Keratinocyte (primary cell): ENCODE results near the gene CRYBB2. TPM values are rescaled to one million over a fixed set of nuclear protein-coding genes. Genes with fewer than 3 reads are reported as not detected.
"Not testable (repeated sequence)": the region's sequence is repeated elsewhere in the genome, so short reads cannot be mapped to it uniquely, and the experiment has no call there.

Experiments
- DNase-seq: peaks from one replicate; pipeline ENCODE4 v3.0.0-alpha.2; 2011; ENCODE audit warnings: low read depth, missing footprints, low spot score
- FAIRE-seq: peaks from 2 replicates; lab custom pipeline; 2011; peaks lifted over from hg19 to GRCh38; lab: Jason Lieb, UNC
- H2AFZ ChIP-seq: 2 replicates; pipeline ENCODE4 v1.6.0; 2012; ENCODE audit warnings: low read length, control low read depth, inconsistent platforms; ENCODE audit not compliant: control insufficient read depth
- H3K27ac ChIP-seq: 2 replicates; pipeline ENCODE4 v1.5.1; 2011; ENCODE audit warnings: low read length; ENCODE audit not compliant: control insufficient read depth, insufficient read depth
- H3K27me3 ChIP-seq: 3 replicates; pipeline ENCODE4 v1.6.0; 2011; ENCODE audit warnings: low read length; ENCODE audit not compliant: control insufficient read depth, insufficient read depth; ENCODE audit errors: extremely low read depth
- H3K36me3 ChIP-seq, 2 experiments: 2 replicates in 1 of 2; 3 replicates in 1 of 2; pipeline ENCODE4 v1.5.1; 2011; ENCODE audit warnings: low read length in 2 of 2, mild to moderate bottlenecking in 1 of 2; ENCODE audit not compliant: control insufficient read depth in 2 of 2, insufficient read depth in 2 of 2; ENCODE audit errors: extremely low read depth in 1 of 2
- H3K4me1 ChIP-seq: 3 replicates; pipeline ENCODE4 v1.5.1; 2011; ENCODE audit warnings: low read length; ENCODE audit not compliant: control insufficient read depth, insufficient read depth; ENCODE audit errors: extremely low read depth
- H3K4me2 ChIP-seq: 3 replicates; pipeline ENCODE4 v1.6.0; 2011; ENCODE audit warnings: low read depth, low read length; ENCODE audit not compliant: control insufficient read depth, insufficient read depth; ENCODE audit errors: extremely low read depth
- H3K4me3 ChIP-seq, 3 experiments: fragments of 200-600 bp in 1 of 3; sonication (generic) in 1 of 3; 2 replicates in 2 of 3; 3 replicates in 1 of 3; pipeline ENCODE4 v1.5.1; 2011 to 2016; ENCODE audit warnings: low read length in 3 of 3, mild to moderate bottlenecking in 3 of 3, control low read depth in 2 of 3, inconsistent platforms in 1 of 3, low read depth in 1 of 3, mixed read lengths in 1 of 3, mixed run types in 1 of 3, moderate library complexity in 1 of 3; ENCODE audit not compliant: control insufficient read depth in 2 of 3, insufficient read depth in 2 of 3; ENCODE audit errors: extremely low read depth in 1 of 3
- H3K79me2 ChIP-seq: 2 replicates; pipeline ENCODE4 v1.6.0; 2012; ENCODE audit warnings: low read length; ENCODE audit not compliant: control insufficient read depth, insufficient read depth
- H3K9ac ChIP-seq: 3 replicates; pipeline ENCODE4 v1.6.0; 2011; ENCODE audit warnings: low read length; ENCODE audit not compliant: control insufficient read depth, insufficient read depth; ENCODE audit errors: extremely low read depth
- H3K9me1 ChIP-seq: 3 replicates; pipeline ENCODE4 v1.6.0; 2011; ENCODE audit warnings: low read length; ENCODE audit not compliant: control insufficient read depth, insufficient read depth; ENCODE audit errors: extremely low read depth
- H3K9me3 ChIP-seq: 2 replicates; pipeline ENCODE4 v1.5.1; 2012; ENCODE audit warnings: low read depth, low read length; ENCODE audit not compliant: control insufficient read depth
- H4K20me1 ChIP-seq: 3 replicates; pipeline ENCODE4 v1.6.0; 2011; ENCODE audit warnings: low read length; ENCODE audit not compliant: control insufficient read depth, insufficient read depth; ENCODE audit errors: extremely low read depth
- EZH2 ChIP-seq: IDR thresholded peaks from one replicate; pipeline ENCODE4 v1.6.1; 2012; ENCODE audit warnings: inconsistent platforms, mild to moderate bottlenecking, low read length, moderate library complexity
- dilution Hi-C: fragments of 300-500 bp; cut with MboI; formaldehyde crosslinking; loops from one replicate; pipeline ENCODE4 v1.7.0; 2020; ENCODE audit warnings: low sequenced_read_pairs; ENCODE audit not compliant: extremely low pct_ligation_motif_present
- polyA plus RNA-seq, 5 experiments: library from polyadenylated mRNA; depleted of rRNA in 3 of 5; stranded (reverse) in 3 of 5; stranded (forward) in 1 of 5; unstranded in 1 of 5; fragments of >200 nt; gene quantifications; 1 replicate in 1 of 5; 2 replicates in 3 of 5; 3 replicates in 1 of 5; pipeline versions ENCODE4 v1.2.1 to v1.2.3, GENCODE V29; 2011 to 2012; ENCODE audit warnings: missing spikeins in 2 of 5, low read depth in 1 of 5, low replicate concordance in 1 of 5
- TF ChIP-seq, protein P1 (sequence below), 3 experiments: IDR thresholded peaks in 1 of 3; conservative IDR thresholded peaks in 1 of 3; optimal IDR thresholded peaks in 1 of 3; 2 replicates in 2 of 3; 3 replicates in 1 of 3; pipeline versions ENCODE3 to v1.5.1; 2011; ENCODE audit warnings: low read length in 3 of 3, mild to moderate bottlenecking in 3 of 3, moderate library complexity in 2 of 3, control low read depth in 1 of 3, inconsistent platforms in 1 of 3; ENCODE audit not compliant: insufficient read depth in 2 of 3; ENCODE audit errors: extremely low read depth in 1 of 3

The CRYBB2 gene
- polyA plus RNA-seq, 1 donor (not counting 4 experiments of a cell fraction or from before 2014, with no cell fraction given): 0.55 TPM

DNA sequence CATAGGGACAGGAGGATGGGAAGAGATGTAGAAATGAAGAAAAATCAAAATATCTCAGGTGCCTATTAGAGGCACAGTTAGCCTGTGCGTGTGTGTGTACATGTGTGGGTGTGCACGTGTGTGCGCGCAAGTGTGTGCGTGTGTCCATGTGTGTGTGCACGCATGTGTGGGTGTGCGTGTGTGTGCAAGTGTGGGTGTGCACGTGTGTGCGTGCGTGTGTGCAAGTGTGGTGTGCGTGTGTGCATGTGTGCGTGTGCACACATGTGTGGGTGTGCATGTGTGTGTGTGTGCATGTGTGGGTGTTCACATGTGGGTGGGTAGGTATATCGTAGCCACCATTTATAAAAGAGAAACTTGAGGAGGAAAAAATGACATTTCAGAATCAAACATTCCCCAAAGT lies 9.4 kb downstream of the CRYBB2 start:
- Histone ChIP-seq H3K4me3 (no peak overlapping the region), H3K9me1 (no peaks in the 10 kb centered on the region), H3K4me1 (peaks cover 8% of the 10 kb centered on the region), H3K79me2 (no peaks in the 10 kb centered on the region), H3K27me3 (peaks cover 6% of the 10 kb centered on the region), H3K9me3 (no peaks in the 10 kb centered on the region), H4K20me1 (no peaks in the 10 kb centered on the region), H3K36me3 (no peaks in the 10 kb centered on the region), H3K4me2 (no peak overlapping the region), H2AFZ (no peak overlapping the region), H3K27ac (no peak overlapping the region), H3K9ac (no peak overlapping the region)
- DNase-seq: no peak
- FAIRE-seq: no peak
- dilution Hi-C loops: no loop called here
- TF ChIP-seq EZH2: no peak
- TF ChIP-seq, protein P1, sequence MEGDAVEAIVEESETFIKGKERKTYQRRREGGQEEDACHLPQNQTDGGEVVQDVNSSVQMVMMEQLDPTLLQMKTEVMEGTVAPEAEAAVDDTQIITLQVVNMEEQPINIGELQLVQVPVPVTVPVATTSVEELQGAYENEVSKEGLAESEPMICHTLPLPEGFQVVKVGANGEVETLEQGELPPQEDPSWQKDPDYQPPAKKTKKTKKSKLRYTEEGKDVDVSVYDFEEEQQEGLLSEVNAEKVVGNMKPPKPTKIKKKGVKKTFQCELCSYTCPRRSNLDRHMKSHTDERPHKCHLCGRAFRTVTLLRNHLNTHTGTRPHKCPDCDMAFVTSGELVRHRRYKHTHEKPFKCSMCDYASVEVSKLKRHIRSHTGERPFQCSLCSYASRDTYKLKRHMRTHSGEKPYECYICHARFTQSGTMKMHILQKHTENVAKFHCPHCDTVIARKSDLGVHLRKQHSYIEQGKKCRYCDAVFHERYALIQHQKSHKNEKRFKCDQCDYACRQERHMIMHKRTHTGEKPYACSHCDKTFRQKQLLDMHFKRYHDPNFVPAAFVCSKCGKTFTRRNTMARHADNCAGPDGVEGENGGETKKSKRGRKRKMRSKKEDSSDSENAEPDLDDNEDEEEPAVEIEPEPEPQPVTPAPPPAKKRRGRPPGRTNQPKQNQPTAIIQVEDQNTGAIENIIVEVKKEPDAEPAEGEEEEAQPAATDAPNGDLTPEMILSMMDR (optimal IDR thresholded peaks at IDR 0.05 in 1 of 3, IDR thresholded peaks at IDR 0.05 in 1 of 3, conservative IDR thresholded peaks at IDR 0.05 in 1 of 3; ENCODE audit: extremely low read depth in 1 of 3, insufficient read depth in 2 of 3, low read length in 3 of 3): no peak

DNA sequence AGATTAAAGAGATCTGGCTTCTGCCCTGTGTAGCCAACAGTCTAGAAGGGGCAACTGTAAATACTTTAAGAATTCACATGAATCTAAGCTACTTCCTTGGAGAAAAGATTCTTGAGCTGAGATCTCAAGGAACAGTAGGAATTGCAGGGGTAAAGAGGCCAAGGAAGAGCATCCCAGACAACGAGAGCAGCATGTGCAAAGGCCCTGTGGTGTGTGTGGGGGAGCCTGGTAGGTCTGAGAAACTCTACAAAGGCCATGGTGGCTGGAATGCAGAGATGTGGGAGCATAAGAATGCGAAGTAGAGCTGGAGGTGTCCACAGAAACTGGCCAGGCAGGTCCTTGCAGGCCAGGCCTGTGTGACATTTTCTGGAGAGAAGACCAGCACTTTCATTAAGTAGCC lies 11.3 kb downstream of the CRYBB2 start:
- H3K4me1 ChIP-seq, H3K79me2 ChIP-seq, H3K9me1 ChIP-seq, H3K27ac ChIP-seq, H3K9ac ChIP-seq, FAIRE-seq, H3K27me3 ChIP-seq, H3K9me3 ChIP-seq, dilution Hi-C loops, H2AFZ ChIP-seq, H3K36me3 ChIP-seq, DNase-seq, H3K4me3 ChIP-seq, H3K4me2 ChIP-seq, H4K20me1 ChIP-seq: not testable (repeated sequence)

DNA sequence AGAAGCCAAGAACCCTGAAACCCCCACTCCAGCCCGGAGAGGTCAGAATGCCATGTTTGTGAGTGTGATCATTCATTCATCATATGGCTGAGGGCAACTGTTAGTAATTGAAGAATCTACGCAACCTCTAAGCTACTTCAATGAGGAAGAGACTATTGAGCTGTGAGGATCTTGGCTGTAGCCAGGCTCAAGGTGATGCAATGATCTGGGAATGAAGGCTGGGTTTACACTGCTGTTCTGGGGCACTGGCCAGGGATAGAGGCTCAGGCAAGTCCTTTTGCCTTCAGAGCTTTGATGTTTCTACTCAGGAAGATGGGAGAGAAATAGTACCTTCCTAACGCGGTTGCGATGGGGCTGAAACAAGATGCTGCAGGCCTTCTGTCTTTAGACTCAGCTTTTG lies 12.9 kb downstream of the CRYBB2 start:
- DNase-seq (no peak), FAIRE-seq (no peak)
- TF ChIP-seq, protein P1 (optimal IDR thresholded peaks at IDR 0.05 in 1 of 3, IDR thresholded peaks at IDR 0.05 in 1 of 3, conservative IDR thresholded peaks at IDR 0.05 in 1 of 3; ENCODE audit: extremely low read depth in 1 of 3, insufficient read depth in 2 of 3, low read length in 3 of 3): no peak
- TF ChIP-seq EZH2: no peak

DNA sequence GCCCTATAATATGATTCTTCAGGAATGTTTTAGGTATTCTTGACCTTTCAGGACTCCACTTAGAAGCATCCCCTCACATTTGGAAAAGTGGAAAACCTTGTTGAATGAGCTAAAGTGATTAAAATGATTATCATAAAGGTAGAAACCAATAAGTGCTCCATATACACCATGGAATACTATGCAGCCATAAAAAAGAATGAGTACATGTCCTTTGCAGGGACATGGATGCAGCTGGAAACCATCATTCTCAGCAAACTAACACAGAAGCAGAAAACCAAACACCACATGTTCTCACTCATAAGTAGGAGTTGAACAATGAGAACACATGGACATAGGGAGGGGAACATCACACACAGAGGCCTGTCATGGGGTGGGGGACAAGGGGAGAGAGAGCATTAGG lies 14.3 kb downstream of the CRYBB2 start:
- H3K4me3 ChIP-seq, H3K36me3 ChIP-seq, H2AFZ ChIP-seq, H3K4me1 ChIP-seq, H3K9me1 ChIP-seq, H3K79me2 ChIP-seq, dilution Hi-C loops, H3K27me3 ChIP-seq, H3K9ac ChIP-seq, H3K27ac ChIP-seq, H3K4me2 ChIP-seq, H3K9me3 ChIP-seq, FAIRE-seq, H4K20me1 ChIP-seq, DNase-seq: not testable (repeated sequence)

More for the DNA sequence above, 12.9 kb downstream of the CRYBB2 start:
- no peak overlapping the region for H3K27ac ChIP-seq
- H3K9me1 ChIP-seq: no peaks in the 10 kb centered on the region
- no peak overlapping the region for H3K4me3 ChIP-seq
- dilution Hi-C loops: no loop called here
- no peak overlapping the region for H2AFZ ChIP-seq
- peaks cover 3% of the 10 kb centered on the region for H3K27me3 ChIP-seq
- no peaks in the 10 kb centered on the region for H3K9me3 ChIP-seq
- H3K9ac ChIP-seq: no peak overlapping the region
- no peaks in the 10 kb centered on the region for H4K20me1 ChIP-seq
- H3K79me2 ChIP-seq: no peaks in the 10 kb centered on the region
- H3K4me1 ChIP-seq: peaks cover 8% of the 10 kb centered on the region
- no peaks in the 10 kb centered on the region for H3K36me3 ChIP-seq
- peak overlapping the region; percentile 16 for H3K4me2 ChIP-seq
